ENCODE data around the gene CDKN2B.

DNA sequence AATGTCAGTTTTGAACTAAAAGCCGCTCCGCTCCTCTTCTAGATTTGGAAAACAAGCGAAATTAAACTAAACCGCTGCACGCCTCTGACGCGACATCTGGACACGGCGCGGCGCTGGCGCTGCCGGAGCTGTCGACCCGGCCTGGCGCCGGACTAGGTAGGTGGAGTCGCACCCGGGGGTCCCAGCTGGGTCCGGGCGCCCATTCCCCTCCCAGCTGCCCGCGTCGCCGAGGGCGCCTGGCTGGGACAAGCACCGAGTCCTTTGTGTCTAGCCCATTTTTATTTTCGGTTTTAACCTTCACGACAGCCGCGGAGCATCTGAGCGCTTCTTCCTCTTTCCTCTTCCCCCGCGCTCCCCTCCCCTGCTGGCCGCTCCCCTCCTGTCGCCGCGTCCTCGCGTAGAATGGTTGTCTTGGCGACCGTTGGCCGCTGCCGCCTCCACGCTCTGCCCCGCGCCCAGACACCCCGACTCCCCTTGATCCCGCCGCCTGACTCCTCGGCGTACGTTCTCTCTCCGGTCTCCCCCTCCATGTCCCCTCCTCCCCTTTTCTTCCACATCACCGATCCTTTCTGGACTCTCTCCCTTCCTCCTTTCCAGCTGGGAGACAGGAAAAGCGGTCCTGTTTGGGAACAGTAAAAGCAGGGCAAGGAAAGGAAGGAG is 14.0 kb downstream of the CDKN2B start:
- TF ChIP-seq EP300 (IDR thresholded peaks at IDR 0.05; ENCODE audit: borderline replicate concordance) (no peak), RAD21 (IDR thresholded peaks at IDR 0.05; ENCODE audit: low read depth) (no peak), YY1 (IDR thresholded peaks at IDR 0.05; ENCODE audit: low read depth) (no peak), CEBPB (IDR thresholded peaks at IDR 0.05) (no peak), NFIC (IDR thresholded peaks at IDR 0.05) (no peak), ZBTB7A (IDR thresholded peaks at IDR 0.05; ENCODE audit: low read depth) (peak; percentile 88; the same call in 1 of the 2 replicates), TCF12 (IDR thresholded peaks at IDR 0.05; ENCODE audit: low read depth) (no peak), USF1 (IDR thresholded peaks at IDR 0.05) (no peak), EGR1 (IDR thresholded peaks at IDR 0.05) (no peak)
- TF ChIP-seq, protein P1, sequence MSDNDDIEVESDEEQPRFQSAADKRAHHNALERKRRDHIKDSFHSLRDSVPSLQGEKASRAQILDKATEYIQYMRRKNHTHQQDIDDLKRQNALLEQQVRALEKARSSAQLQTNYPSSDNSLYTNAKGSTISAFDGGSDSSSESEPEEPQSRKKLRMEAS (IDR thresholded peaks at IDR 0.05) = no peak
- TF ChIP-seq, protein P2, sequence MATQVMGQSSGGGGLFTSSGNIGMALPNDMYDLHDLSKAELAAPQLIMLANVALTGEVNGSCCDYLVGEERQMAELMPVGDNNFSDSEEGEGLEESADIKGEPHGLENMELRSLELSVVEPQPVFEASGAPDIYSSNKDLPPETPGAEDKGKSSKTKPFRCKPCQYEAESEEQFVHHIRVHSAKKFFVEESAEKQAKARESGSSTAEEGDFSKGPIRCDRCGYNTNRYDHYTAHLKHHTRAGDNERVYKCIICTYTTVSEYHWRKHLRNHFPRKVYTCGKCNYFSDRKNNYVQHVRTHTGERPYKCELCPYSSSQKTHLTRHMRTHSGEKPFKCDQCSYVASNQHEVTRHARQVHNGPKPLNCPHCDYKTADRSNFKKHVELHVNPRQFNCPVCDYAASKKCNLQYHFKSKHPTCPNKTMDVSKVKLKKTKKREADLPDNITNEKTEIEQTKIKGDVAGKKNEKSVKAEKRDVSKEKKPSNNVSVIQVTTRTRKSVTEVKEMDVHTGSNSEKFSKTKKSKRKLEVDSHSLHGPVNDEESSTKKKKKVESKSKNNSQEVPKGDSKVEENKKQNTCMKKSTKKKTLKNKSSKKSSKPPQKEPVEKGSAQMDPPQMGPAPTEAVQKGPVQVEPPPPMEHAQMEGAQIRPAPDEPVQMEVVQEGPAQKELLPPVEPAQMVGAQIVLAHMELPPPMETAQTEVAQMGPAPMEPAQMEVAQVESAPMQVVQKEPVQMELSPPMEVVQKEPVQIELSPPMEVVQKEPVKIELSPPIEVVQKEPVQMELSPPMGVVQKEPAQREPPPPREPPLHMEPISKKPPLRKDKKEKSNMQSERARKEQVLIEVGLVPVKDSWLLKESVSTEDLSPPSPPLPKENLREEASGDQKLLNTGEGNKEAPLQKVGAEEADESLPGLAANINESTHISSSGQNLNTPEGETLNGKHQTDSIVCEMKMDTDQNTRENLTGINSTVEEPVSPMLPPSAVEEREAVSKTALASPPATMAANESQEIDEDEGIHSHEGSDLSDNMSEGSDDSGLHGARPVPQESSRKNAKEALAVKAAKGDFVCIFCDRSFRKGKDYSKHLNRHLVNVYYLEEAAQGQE (IDR thresholded peaks at IDR 0.05; ENCODE audit: low read depth) = no peak
